PC-3 (cell line): Measurements from ENCODE around the gene MCOLN2. TPM values are rescaled to one million over a fixed set of nuclear protein-coding genes. Genes with fewer than 3 reads are reported as not detected.

Experiments used
- ATAC-seq: fragments of 200-7000 bp; cut with Tn5 transposase; 2 replicates; pipeline ENCODE4 v1.9.1; 2020; ENCODE audit warnings: mild to moderate bottlenecking, moderate library complexity
- BruUV-seq: library from RNA; stranded (reverse); fragments of 400-500 nt; replicated peaks from 2 replicates; lab custom pipeline; 2021; lab: Mats Ljungman, UMichigan
- CTCF ChIA-PET: fragments of 300-600 bp; sonication (Branson Sonifier 250); formaldehyde crosslinking; loops from one replicate; lab custom pipeline; 2022; ENCODE audit warnings: antibody characterized with exemption; lab: Charles Lee
- POLR2A ChIA-PET: fragments of 300-600 bp; sonication (Branson Sonifier 250); formaldehyde crosslinking; loops from one replicate; lab custom pipeline; 2022; ENCODE audit warnings: antibody characterized with exemption; ENCODE audit not compliant: unreplicated experiment; lab: Charles Lee
- DNase-seq: peaks from one replicate; pipeline ENCODE4 v3.0.0-alpha.2; 2015
- H2AFZ ChIP-seq: fragments of 300-600 bp; sonication (generic); 2 replicates; pipeline ENCODE4 v1.6.0; 2016; ENCODE audit warnings: antibody characterized with exemption, low read length
- H3F3A ChIP-seq: fragments of 300-600 bp; sonication (generic); one replicate; pipeline ENCODE4 v1.6.0; 2017; ENCODE audit warnings: antibody characterized with exemption, low read length, control low read depth, mild to moderate bottlenecking; ENCODE audit not compliant: unreplicated experiment
- H3K27ac ChIP-seq: fragments of 300-600 bp; sonication (generic); 2 replicates; pipeline ENCODE4 v1.5.1; 2016; ENCODE audit warnings: mild to moderate bottlenecking, low read length
- H3K27me3 ChIP-seq: fragments of 300-600 bp; sonication (generic); 2 replicates; pipeline ENCODE4 v1.6.1; 2016; ENCODE audit warnings: low read length, mixed read lengths
- H3K36me3 ChIP-seq: fragments of 300-600 bp; sonication (generic); 2 replicates; pipeline ENCODE4 v1.6.1; 2016; ENCODE audit warnings: low read depth, mixed run types, low read length, mixed read lengths
- H3K4me1 ChIP-seq: fragments of 300-600 bp; sonication (generic); 2 replicates; pipeline ENCODE4 v1.5.1; 2016; ENCODE audit warnings: low read length; ENCODE audit not compliant: insufficient read depth
- H3K4me2 ChIP-seq: fragments of 300-600 bp; sonication (generic); 2 replicates; pipeline ENCODE4 v1.6.0; 2016; ENCODE audit warnings: low read length
- H3K4me3 ChIP-seq: fragments of 300-600 bp; sonication (generic); 2 replicates; pipeline ENCODE4 v1.5.1; 2016; ENCODE audit warnings: mild to moderate bottlenecking, low read length, mixed read lengths
- H3K79me2 ChIP-seq: fragments of 300-600 bp; sonication (generic); 2 replicates; pipeline ENCODE4 v1.6.1; 2017; ENCODE audit warnings: low read length, mixed read lengths
- H3K9ac ChIP-seq: fragments of 300-600 bp; sonication (generic); 2 replicates; pipeline ENCODE4 v1.6.0; 2016; ENCODE audit warnings: mild to moderate bottlenecking, low read length
- H3K9me2 ChIP-seq: fragments of 300-600 bp; sonication (generic); replicated peaks from 2 replicates; pipeline ENCODE4 v1.6.1; 2016; ENCODE audit warnings: mixed run types, low read length, mixed read lengths
- H3K9me3 ChIP-seq: fragments of 300-600 bp; sonication (generic); 2 replicates; pipeline ENCODE4 v1.6.1; 2016; ENCODE audit warnings: low read length, mixed read lengths
- H4K20me1 ChIP-seq: fragments of 300-600 bp; sonication (generic); 2 replicates; pipeline ENCODE4 v1.6.1; 2016; ENCODE audit warnings: low read length, mixed read lengths
- EZH2 ChIP-seq: fragments of 300-600 bp; sonication (generic); IDR thresholded peaks from one replicate; pipeline ENCODE4 v1.6.1; 2017; ENCODE audit warnings: antibody characterized with exemption, mild to moderate bottlenecking, low read length; ENCODE audit not compliant: unreplicated experiment
- EZH2phosphoT487 ChIP-seq: fragments of 300-600 bp; sonication (generic); IDR thresholded peaks from 2 replicates; pipeline ENCODE4 v1.6.1; 2018; ENCODE audit warnings: mild to moderate bottlenecking, antibody characterized with exemption, low read length, borderline replicate concordance
- intact Hi-C: fragments of 100-400 bp; cut with micrococcal nuclease; formaldehyde crosslinking; loops from 2 replicates; pipeline ENCODE4 v1.9.0; 2023
- total RNA-seq: library from RNA; depleted of rRNA; stranded (reverse); fragments of >200 nt; gene quantifications from 2 replicates; pipeline ENCODE4 v1.2.3, GENCODE V29; 2014
- TF ChIP-seq, protein P1 (sequence below): fragments of 300-600 bp; sonication (generic); conservative IDR thresholded peaks from 2 replicates; pipeline ENCODE4 v1.5.1; 2017; ENCODE audit warnings: antibody characterized with exemption, low read depth, mild to moderate bottlenecking, low read length

The MCOLN2 gene
- total RNA-seq, 1 experiment from 2014 or later: 24.6 TPM

- H2AFZ ChIP-seq: no peak overlapping the region
- BruUV-seq: no TSS peak
- ChIA-PET POLR2A (no interaction called here), CTCF (no interaction called here)
- no peaks in the 10 kb centered on the region for H3K27me3 ChIP-seq
- ATAC-seq: no peak
- H3K27ac ChIP-seq: no peak overlapping the region
- no peak overlapping the region for H3K4me3 ChIP-seq
- no peaks in the 10 kb centered on the region for H3K36me3 ChIP-seq
- H3F3A ChIP-seq: no peaks in the 10 kb centered on the region
- no peaks in the 10 kb centered on the region for H3K9me2 ChIP-seq
- H3K4me2 ChIP-seq: no peak overlapping the region
- DNase-seq: no peak
- H3K4me1 ChIP-seq: no peaks in the 10 kb centered on the region
- no peaks in the 10 kb centered on the region for H3K79me2 ChIP-seq
- no peak for TF ChIP-seq EZH2phosphoT487
- TF ChIP-seq, protein P1, sequence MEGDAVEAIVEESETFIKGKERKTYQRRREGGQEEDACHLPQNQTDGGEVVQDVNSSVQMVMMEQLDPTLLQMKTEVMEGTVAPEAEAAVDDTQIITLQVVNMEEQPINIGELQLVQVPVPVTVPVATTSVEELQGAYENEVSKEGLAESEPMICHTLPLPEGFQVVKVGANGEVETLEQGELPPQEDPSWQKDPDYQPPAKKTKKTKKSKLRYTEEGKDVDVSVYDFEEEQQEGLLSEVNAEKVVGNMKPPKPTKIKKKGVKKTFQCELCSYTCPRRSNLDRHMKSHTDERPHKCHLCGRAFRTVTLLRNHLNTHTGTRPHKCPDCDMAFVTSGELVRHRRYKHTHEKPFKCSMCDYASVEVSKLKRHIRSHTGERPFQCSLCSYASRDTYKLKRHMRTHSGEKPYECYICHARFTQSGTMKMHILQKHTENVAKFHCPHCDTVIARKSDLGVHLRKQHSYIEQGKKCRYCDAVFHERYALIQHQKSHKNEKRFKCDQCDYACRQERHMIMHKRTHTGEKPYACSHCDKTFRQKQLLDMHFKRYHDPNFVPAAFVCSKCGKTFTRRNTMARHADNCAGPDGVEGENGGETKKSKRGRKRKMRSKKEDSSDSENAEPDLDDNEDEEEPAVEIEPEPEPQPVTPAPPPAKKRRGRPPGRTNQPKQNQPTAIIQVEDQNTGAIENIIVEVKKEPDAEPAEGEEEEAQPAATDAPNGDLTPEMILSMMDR: no peak
- TF ChIP-seq EZH2: no peak
- intact Hi-C loops: no loop called here
- H3K9me3 ChIP-seq: no peaks in the 10 kb centered on the region
- H3K9ac ChIP-seq: no peak overlapping the region
- no peaks in the 10 kb centered on the region for H4K20me1 ChIP-seq
These were observed 73.6 kb downstream of the MCOLN2 start for GRCh38 chr1:84923317-84923716.

- ATAC-seq (no peak), DNase-seq (no peak)
- no peaks in the 10 kb centered on the region for H3K4me1 ChIP-seq
- no TSS peak for BruUV-seq
- POLR2A ChIA-PET: no interaction called here
- no peak overlapping the region for H2AFZ ChIP-seq
- H4K20me1 ChIP-seq: no peaks in the 10 kb centered on the region
- no peaks in the 10 kb centered on the region for H3F3A ChIP-seq
- TF ChIP-seq, protein P1: no peak
- no peak for TF ChIP-seq EZH2
- TF ChIP-seq EZH2phosphoT487: no peak
- no peak overlapping the region for H3K9ac ChIP-seq
- H3K4me3 ChIP-seq: no peak overlapping the region
- no peak overlapping the region for H3K4me2 ChIP-seq
- CTCF ChIA-PET: no interaction called here
- H3K9me2 ChIP-seq: no peaks in the 10 kb centered on the region
- no peaks in the 10 kb centered on the region for H3K27me3 ChIP-seq
- intact Hi-C loops: no loop called here
- H3K9me3 ChIP-seq: no peaks in the 10 kb centered on the region
- H3K36me3 ChIP-seq: no peaks in the 10 kb centered on the region
- no peak overlapping the region for H3K27ac ChIP-seq
- no peaks in the 10 kb centered on the region for H3K79me2 ChIP-seq
These were observed 76.8 kb downstream of the MCOLN2 start for GRCh38 chr1:84920159-84920558.

GRCh38 chr1:84919461-84919970 lies 77.4 kb downstream of the MCOLN2 start:
- ChIA-PET CTCF (no interaction called here), POLR2A (interaction anchor here (0.7 kb wide), 1 partner anchor 140 kb away, joined by 16 read pairs; no protein-coding TSS in a partner anchor)
- Histone ChIP-seq H3K27ac (no peak overlapping the region), H3K4me3 (no peak overlapping the region), H3F3A (no peaks in the 10 kb centered on the region), H3K4me2 (no peak overlapping the region), H3K36me3 (no peaks in the 10 kb centered on the region), H3K4me1 (no peaks in the 10 kb centered on the region), H3K9me2 (no peaks in the 10 kb centered on the region), H4K20me1 (no peaks in the 10 kb centered on the region), H3K79me2 (no peaks in the 10 kb centered on the region), H3K27me3 (no peaks in the 10 kb centered on the region), H2AFZ (no peak overlapping the region), H3K9me3 (no peaks in the 10 kb centered on the region), H3K9ac (no peak overlapping the region)
- intact Hi-C loops: no loop called here
- no peak for TF ChIP-seq EZH2phosphoT487
- TF ChIP-seq EZH2: no peak
- TF ChIP-seq, protein P1: no peak
- DNase-seq (no peak), ATAC-seq (no peak)
- BruUV-seq: no TSS peak
